ENCODE data around the gene DIO2.

The DIO2 gene

DNA sequence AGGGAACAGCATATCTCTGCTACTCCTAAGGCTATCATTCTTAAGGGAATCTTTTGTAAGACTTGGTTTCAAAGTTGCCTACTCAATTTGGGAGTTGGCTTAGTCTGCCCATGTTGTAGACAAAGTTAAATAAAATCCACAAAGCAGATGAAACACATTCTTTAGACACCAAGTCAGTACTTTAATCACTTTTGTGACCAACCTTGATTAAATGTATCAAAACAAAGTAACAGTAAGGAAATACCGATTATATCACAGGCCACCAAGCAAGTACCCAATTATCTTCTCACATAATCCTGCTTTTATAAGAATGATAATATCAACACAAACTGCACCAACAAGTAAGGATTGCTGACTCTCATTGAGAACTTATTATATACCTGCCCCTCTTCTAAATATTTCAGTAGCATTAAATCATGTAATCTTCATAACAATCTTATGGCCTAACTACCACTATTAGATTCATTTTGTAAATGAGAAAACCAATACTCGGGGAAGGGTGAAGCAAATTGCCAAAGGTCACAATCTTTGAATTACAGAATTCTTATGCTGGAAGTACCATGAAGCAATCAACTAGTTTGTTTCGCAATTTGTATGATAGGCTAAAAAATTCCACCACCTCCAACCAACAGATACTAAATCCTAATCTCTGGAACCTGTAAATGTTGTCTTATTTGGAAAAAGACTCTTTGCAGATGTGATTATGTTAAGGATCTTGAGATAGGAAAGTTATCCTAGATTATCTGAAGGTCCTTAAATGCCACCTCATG, 12.6 kb upstream of the DIO2 start:
- TF ChIP-seq, protein P1, sequence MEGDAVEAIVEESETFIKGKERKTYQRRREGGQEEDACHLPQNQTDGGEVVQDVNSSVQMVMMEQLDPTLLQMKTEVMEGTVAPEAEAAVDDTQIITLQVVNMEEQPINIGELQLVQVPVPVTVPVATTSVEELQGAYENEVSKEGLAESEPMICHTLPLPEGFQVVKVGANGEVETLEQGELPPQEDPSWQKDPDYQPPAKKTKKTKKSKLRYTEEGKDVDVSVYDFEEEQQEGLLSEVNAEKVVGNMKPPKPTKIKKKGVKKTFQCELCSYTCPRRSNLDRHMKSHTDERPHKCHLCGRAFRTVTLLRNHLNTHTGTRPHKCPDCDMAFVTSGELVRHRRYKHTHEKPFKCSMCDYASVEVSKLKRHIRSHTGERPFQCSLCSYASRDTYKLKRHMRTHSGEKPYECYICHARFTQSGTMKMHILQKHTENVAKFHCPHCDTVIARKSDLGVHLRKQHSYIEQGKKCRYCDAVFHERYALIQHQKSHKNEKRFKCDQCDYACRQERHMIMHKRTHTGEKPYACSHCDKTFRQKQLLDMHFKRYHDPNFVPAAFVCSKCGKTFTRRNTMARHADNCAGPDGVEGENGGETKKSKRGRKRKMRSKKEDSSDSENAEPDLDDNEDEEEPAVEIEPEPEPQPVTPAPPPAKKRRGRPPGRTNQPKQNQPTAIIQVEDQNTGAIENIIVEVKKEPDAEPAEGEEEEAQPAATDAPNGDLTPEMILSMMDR (IDR thresholded peaks at IDR 0.05; ENCODE audit: control extremely low read depth, extremely low read depth, low read depth, missing control alignments), result no peak
- CTCF ChIA-PET, result no interaction called here
- no peak for DNase-seq (ENCODE audit: extremely low spot score)
- POLR2A ChIA-PET, result no interaction called here

DNA sequence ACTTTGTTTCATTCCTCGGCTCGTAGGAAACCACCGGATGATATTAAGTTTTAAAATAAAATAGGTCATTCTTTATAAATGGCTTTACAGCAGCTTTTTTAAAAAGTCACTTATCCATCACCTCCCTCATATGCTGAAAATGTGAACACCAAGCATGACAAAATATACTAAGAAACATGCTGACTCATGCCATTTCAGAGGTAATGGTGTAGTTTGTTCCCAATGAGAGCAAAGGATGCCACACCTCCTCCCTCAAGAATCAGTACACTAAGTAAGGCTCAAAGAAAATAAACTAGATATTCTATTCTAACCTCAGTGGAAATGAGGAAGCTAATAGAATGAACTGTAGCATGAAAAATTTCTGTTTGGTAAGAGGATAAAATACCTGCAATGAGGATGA, 5.5 kb upstream of the DIO2 start:
- ChIA-PET CTCF (interaction anchor here (1.0 to 2.4 kb wide), 2 partner anchors 15 to 48 kb away, joined by 3 to 7 read pairs; no protein-coding TSS in a partner anchor), POLR2A (no interaction called here)
- TF ChIP-seq, protein P1 (IDR thresholded peaks at IDR 0.05; ENCODE audit: control extremely low read depth, extremely low read depth, low read depth, missing control alignments), result no peak
- DNase-seq (ENCODE audit: extremely low spot score), result no peak

DNA sequence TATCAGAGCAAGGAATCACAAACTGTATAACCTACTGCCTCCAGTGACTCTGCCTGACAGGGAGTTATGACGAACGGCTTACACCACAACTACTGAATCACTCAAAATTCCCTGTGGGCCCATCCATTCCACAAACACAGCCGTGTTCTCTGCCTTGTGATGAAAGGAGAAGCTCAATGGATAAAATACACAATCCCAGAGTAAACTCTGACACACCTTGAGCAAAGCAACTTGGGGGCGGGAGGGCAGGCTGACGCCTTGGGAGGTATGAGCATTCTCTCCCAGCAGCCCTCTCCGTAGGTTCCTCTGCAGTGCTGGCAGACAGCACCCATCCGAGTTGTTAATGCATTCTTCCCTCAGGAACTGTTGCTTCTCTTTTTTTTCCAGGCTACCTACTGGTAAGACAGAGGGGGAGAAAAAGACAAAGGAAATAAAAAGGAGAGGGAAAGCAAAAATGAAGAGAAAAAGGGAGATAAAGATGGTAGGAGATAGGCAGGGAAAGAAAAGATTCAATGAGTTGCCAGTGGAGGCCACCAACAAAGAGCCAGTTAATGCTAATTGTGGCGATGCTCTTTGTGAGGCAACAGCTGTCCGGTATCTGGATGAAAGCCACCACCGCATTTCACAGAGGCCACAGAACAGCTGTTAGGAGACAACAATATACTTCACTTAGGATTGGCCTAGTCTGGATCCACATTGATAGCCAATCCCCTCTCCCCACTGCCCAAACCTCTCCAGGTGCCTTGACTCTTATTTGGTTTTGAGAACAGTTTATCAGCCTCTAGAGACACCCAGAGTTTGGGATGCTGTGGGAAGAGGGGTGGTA, 4.7 kb upstream of the DIO2 start:
- no peak for DNase-seq (ENCODE audit: extremely low spot score)
- ChIA-PET CTCF (interaction anchor here (1.0 to 2.4 kb wide), 2 partner anchors 14 to 49 kb away, joined by 3 to 7 read pairs; no protein-coding TSS in a partner anchor), POLR2A (no interaction called here)
- TF ChIP-seq, protein P1 (IDR thresholded peaks at IDR 0.05; ENCODE audit: control extremely low read depth, extremely low read depth, low read depth, missing control alignments), result no peak

DNA sequence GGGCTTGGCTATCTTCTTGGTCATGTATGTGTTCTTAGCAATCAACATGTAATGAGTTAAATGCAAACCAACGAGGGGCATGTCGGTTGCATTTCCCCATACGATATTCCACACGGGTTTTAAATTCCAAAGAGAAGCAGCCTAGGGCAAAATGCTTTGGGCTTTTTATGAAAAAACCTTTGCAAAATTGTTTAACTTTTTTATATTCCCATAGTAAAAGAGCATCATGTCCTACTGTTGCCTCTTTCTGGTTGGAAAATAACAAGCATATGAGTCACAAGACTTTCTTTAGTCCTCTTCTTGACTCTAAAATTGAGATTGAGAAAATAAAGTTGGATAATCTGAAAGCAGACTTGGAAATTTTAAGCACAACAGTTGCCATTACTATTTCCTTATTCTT, 3.8 kb upstream of the DIO2 start:
- TF ChIP-seq, protein P1 (IDR thresholded peaks at IDR 0.05; ENCODE audit: control extremely low read depth, extremely low read depth, low read depth, missing control alignments), result no peak
- POLR2A ChIA-PET, result no interaction called here
- CTCF ChIA-PET, result interaction anchor here (2.4 kb wide), 1 partner anchor 13 kb away, joined by 7 read pairs; no protein-coding TSS in a partner anchor
- no peak for DNase-seq (ENCODE audit: extremely low spot score)

DNA sequence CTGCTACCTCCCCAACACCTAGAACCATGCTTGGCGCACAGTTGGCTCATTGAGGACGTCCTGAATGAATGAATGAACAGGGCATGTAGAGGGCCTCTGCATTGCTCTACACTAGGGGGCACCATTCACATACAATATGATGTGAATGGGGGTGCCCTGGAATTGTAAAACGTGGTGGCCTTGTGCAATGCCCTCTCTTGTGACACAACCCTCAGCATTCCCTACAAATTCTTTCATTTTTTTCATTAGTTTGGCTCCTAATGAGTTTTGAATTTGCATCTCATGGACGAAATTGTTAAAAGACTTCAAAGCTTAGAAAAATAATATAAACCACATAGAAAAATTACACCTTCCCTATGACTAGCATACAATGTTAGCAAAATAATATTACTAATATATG, 2.3 kb upstream of the DIO2 start:
- DNase-seq (ENCODE audit: extremely low spot score), result peak; percentile 22
- TF ChIP-seq, protein P1 (IDR thresholded peaks at IDR 0.05; ENCODE audit: control extremely low read depth, extremely low read depth, low read depth, missing control alignments), result peak; percentile 39
- CTCF ChIA-PET, result interaction anchor here (0.8 to 2.1 kb wide), 9 partner anchors 9 to 774 kb away, joined by 3 to 11 read pairs (median 4); no protein-coding TSS in a partner anchor
- POLR2A ChIA-PET, result no interaction called here

DNA sequence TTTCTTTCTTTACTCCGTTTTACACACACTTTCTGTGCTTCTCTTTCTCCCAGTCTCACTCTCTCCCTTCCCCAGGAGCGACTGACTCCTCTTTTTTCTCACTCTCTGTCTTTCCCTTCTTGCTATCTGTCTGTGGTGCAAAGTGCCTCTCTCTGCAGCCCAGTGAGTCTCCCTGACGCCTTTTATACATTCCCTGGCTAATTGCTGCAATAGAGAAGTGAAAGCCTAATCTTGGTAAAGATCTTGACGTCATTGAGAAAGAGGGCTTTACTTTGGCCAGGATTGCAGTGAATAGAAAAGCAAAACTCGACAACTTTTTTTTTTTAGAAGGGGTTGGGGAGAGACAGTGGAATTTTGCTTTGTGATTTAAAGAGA, 706 bp upstream of the DIO2 start:
- ChIA-PET POLR2A (no interaction called here), CTCF (interaction anchor here (0.8 to 1.3 kb wide), 2 partner anchors 8 to 24 kb away, joined by 3 read pairs; no protein-coding TSS in a partner anchor)
- TF ChIP-seq, protein P1 (IDR thresholded peaks at IDR 0.05; ENCODE audit: control extremely low read depth, extremely low read depth, low read depth, missing control alignments), result no peak
- peak; percentile 17 for DNase-seq (ENCODE audit: extremely low spot score)
